GM19455 (cell line): ENCODE measurements around the gene CXorf66.
"Not testable (repeated sequence)": the region's sequence is repeated elsewhere in the genome, so short reads cannot be mapped to it uniquely, and the experiment has no call there.

ENCODE experiments used
- ATAC-seq: cut with Tn5 transposase; IDR thresholded peaks from one replicate; pipeline ENCODE4 v1.9.1; 2021; ENCODE audit not compliant: unreplicated experiment

The CXorf66 gene

DNA sequence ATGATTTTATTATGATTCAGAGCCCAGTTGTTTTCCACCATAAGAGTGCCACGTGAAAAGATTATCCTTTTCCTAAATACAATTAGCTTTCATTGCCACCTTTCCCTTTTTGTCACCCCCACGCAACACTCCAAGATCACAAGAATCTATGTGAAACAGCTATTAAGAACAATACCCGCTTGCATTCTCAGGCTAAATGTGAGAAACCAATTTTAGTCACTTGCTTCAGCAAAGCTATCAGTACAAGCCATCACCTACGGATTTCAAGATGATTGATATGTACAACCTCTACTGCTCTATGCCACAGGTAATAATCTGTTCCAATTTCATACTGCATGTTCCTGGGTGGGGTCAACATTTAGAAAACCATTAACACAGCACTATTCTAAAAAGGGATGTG, 34.9 kb downstream of the CXorf66 start:
- no peak for ATAC-seq

DNA sequence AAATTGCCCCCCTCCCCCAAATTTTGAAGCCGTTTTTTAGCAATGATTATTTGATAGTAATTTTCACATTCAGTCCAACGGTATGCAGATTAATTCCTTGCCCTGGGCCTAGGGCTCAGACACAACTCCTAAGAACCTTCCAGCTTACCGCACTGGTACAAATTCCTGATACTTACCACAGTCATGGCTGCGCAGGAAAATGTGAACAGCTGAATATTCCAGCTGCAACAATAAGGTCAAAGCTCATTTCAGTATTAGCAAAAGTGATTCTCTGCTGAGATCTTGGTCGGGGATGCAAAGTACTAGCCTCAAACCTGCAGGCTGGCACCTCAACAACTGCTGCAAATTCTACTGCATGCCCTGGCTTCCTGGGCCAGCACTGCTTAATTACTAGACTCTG, 35.4 kb downstream of the CXorf66 start:
- no peak for ATAC-seq

- ATAC-seq, result no peak
Measured at GRCh38 chrX:139924696-139925095, 40.6 kb downstream of the CXorf66 start.

DNA sequence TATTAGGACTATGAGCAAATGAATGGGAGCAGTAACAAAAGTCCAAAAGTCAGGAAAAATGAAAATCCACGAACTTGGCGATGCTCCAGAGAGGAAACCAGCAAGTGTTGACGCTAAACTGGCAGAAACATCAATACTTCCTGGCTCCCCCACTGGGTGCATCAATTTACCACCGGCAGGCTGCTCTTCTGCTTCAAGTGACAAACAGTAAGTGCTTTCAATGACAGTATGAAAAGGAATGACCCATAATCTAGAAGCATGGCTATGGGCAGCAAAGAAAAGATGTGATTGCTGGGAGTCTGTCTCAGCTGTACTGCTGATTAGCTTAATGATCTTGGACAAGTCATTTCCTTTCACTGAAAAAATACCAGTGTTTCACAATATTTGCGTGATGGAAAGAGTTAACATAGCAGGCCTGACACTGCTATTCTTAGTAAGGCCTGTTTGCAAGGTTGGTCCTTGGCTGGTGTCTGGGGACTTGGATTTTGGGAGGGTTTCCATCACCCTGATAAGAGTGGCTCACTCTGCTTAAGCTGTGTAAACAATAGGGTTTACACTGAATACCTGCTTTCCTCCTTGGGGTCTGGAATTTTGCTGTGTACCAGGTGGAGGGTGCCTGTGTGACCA, 41.1 kb downstream of the CXorf66 start:
- no peak for ATAC-seq

DNA sequence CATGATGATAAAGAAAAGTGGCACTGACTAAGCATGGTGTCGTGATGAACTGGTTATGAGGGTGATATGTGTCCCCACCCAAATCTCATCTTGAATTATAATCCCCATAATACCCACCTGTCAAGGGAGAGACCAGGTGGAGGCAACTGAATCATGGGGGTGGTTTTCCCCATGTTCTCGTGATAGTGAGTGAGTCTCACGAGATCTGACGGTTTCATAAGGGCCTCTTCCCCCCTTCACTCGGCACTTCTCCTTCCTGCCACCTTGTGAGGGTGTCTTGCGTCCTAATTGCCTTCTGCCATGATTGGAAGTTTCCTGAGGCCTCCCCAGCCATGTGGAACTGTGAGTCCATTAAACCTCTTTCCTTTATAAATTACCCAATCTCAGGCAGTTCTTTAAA, 44.2 kb downstream of the CXorf66 start:
- not testable (repeated sequence) for ATAC-seq

DNA sequence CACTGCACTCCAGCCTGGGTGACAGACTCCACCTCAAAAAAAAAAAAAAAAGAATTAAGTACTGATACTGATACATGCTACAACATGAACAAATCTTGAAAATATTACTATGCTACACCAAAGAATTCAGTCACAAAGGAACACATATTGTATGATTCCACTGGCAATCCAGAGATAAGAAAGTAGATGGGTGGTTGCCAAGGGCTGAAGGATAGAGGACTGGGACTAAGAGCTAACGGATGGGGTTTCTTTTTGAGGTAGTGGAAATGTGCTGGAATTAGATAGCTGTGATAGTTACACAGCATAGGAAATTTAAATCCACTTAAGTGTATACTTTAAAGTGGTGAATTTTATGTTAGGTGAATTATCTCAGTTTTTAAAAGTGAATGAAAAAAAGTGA, 45.0 kb downstream of the CXorf66 start:
- ATAC-seq, result no peak

- no peak for ATAC-seq
Measured at GRCh38 chrX:139914421-139914820, 50.9 kb downstream of the CXorf66 start.

- ATAC-seq, result no peak
Measured at GRCh38 chrX:139909712-139910111, 55.6 kb downstream of the CXorf66 start.

DNA sequence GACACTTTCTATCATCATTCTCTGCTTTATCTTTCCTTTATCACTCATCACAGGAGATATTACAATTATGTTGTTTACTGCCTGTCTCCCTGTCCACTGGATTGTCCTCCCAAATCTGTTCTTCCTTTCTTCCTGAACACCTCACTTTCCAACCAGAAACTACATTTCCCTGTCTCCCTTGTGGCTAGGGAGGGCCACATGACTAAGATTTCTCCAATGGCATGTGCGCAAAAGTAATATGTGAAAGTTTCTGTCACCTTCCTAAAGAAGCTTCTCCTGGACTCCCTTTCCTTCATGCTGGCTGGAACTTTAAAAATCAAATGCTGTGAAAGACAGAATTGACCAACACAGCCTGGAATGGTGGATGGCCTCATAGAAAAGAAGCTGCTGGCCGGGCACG, 58.2 kb downstream of the CXorf66 start:
- no peak for ATAC-seq

DNA sequence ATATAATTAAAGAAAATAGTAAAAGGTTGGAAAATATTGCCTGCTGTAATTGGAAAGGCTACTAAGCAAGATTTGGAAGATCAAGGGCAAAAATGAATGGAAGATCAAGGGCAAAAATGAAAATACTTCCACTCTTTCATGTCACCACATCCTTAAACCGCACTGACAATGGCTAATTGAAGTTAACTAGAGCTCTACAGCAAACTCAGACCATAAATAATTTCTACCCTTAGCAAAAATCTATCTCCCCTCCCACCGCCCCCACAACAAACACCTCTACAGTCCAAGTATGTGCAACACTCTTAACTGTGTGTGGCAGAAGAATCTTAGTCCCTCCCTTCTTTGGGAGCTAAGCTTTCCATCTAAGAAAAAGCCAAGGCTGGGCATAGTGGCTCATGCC, 59.6 kb downstream of the CXorf66 start:
- no peak for ATAC-seq
